DOHH2 (cell line): ENCODE data around the gene CISD1.

Experiments
- CTCF ChIP-seq: fragments of 200-600 bp; sonication (generic); IDR thresholded peaks from one replicate; pipeline ENCODE4 v1.5.1; 2014; ENCODE audit warnings: antibody characterized with exemption, mild to moderate bottlenecking, low read depth, low read length; ENCODE audit not compliant: poor library complexity, severe bottlenecking
- EZH2phosphoT487 ChIP-seq: fragments of 200-600 bp; sonication (generic); IDR thresholded peaks from 2 replicates; pipeline ENCODE4 v1.6.1; 2017; ENCODE audit warnings: borderline replicate concordance, mild to moderate bottlenecking, antibody characterized with exemption, low read length, moderate library complexity, mixed read lengths

- TF ChIP-seq CTCF (no peak), EZH2phosphoT487 (no peak)
Measured at GRCh38 chr10:58282615-58283014, 13.7 kb downstream of the CISD1 start.
